MM.1S (cell line): ENCODE measurements around the gene FAH.

ENCODE experiments used
- DNase-seq: peaks from one replicate; pipeline ENCODE4 v3.0.0-alpha.2; 2015
- H2AFZ ChIP-seq: fragments of 300-600 bp; sonication (generic); 2 replicates; pipeline ENCODE4 v1.6.0; 2016; ENCODE audit warnings: antibody characterized with exemption, low read length
- H3F3A ChIP-seq: fragments of 300-600 bp; sonication (generic); 2 replicates; pipeline ENCODE4 v1.6.1; 2016; ENCODE audit warnings: mild to moderate bottlenecking, antibody characterized with exemption, low read length, moderate library complexity, mixed read lengths; ENCODE audit not compliant: insufficient read depth
- H3K27ac ChIP-seq: fragments of 300-600 bp; sonication (generic); 2 replicates; pipeline ENCODE4 v1.5.1; 2016; ENCODE audit warnings: mild to moderate bottlenecking, low read length
- H3K27me3 ChIP-seq: fragments of 300-600 bp; sonication (generic); replicated peaks from 2 replicates; pipeline ENCODE4 v1.6.0; 2016; ENCODE audit warnings: low read length; ENCODE audit not compliant: insufficient read depth
- H3K36me3 ChIP-seq: fragments of 300-600 bp; sonication (generic); replicated peaks from 2 replicates; pipeline ENCODE4 v1.6.1; 2016; ENCODE audit warnings: mild to moderate bottlenecking, low read length, mixed read lengths; ENCODE audit not compliant: insufficient read depth
- H3K4me1 ChIP-seq: fragments of 300-600 bp; sonication (generic); 2 replicates; pipeline ENCODE4 v1.6.1; 2016; ENCODE audit warnings: low read length, mixed read lengths
- H3K4me2 ChIP-seq: fragments of 300-600 bp; sonication (generic); 2 replicates; pipeline ENCODE4 v1.6.0; 2016; ENCODE audit warnings: low read depth, low read length
- H3K4me3 ChIP-seq: fragments of 300-600 bp; sonication (generic); 2 replicates; pipeline ENCODE4 v1.5.1; 2016; ENCODE audit warnings: low read length, mixed read lengths
- H3K79me2 ChIP-seq: fragments of 300-600 bp; sonication (generic); 2 replicates; pipeline ENCODE4 v1.6.1; 2016; ENCODE audit warnings: mixed run types, low read length, mixed read lengths
- H3K9ac ChIP-seq: fragments of 300-600 bp; sonication (generic); 2 replicates; pipeline ENCODE4 v1.6.1; 2016; ENCODE audit warnings: low read length, mixed read lengths
- H3K9me2 ChIP-seq: fragments of 300-600 bp; sonication (generic); replicated peaks from 2 replicates; pipeline ENCODE4 v1.6.1; 2016; ENCODE audit warnings: mild to moderate bottlenecking, low read length, mixed read lengths; ENCODE audit not compliant: insufficient read depth
- H3K9me3 ChIP-seq: fragments of 300-600 bp; sonication (generic); replicated peaks from 2 replicates; pipeline ENCODE4 v1.6.1; 2016; ENCODE audit warnings: mild to moderate bottlenecking, low read length, mixed read lengths; ENCODE audit not compliant: insufficient read depth
- H4K20me1 ChIP-seq: fragments of 300-600 bp; sonication (generic); 2 replicates; pipeline ENCODE4 v1.6.1; 2016; ENCODE audit warnings: mild to moderate bottlenecking, low read length, moderate library complexity, mixed read lengths; ENCODE audit not compliant: insufficient read depth
- EZH2 ChIP-seq: fragments of 300-600 bp; sonication (generic); optimal IDR thresholded peaks from 2 replicates; pipeline ENCODE3; 2017; ENCODE audit warnings: low read depth, mild to moderate bottlenecking, antibody characterized with exemption, low read length, mixed read lengths
- EZH2phosphoT487 ChIP-seq: fragments of 300-600 bp; sonication (generic); IDR thresholded peaks from 2 replicates; pipeline ENCODE4 v1.6.1; 2018; ENCODE audit warnings: antibody characterized with exemption, low read length
- TF ChIP-seq, protein P1 (sequence below): fragments of 300-600 bp; sonication (generic); IDR thresholded peaks from 2 replicates; pipeline ENCODE4 v1.5.1; 2016; ENCODE audit warnings: antibody characterized with exemption, low read length, mixed read lengths

FAH gene

DNA sequence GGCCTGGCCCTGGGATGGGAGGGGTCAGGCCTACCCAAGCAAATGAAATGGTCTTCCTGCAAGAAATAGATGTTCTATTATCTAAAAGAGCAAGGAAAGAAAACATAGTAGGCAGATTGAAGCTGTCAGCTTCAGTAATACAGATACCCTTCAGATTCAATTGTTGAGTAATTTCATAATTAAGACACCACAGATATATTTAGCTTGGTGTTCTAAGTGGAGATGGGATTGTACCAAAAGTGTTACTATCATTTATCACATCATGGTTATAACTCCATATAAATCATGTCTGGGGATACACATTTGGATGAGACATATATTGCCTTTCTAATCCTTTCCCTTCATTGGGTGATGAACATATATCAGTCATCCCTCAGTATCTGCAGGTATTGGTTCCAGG lies 41.9 kb upstream of the FAH start:
- no peak for DNase-seq
- Histone ChIP-seq H3K4me1 (no peaks in the 10 kb centered on the region), H3K9me2 (no peaks in the 10 kb centered on the region), H3K9ac (no peak overlapping the region), H3F3A (no peaks in the 10 kb centered on the region), H3K4me2 (no peak overlapping the region), H3K9me3 (no peaks in the 10 kb centered on the region), H3K36me3 (no peaks in the 10 kb centered on the region), H2AFZ (no peak overlapping the region), H4K20me1 (no peaks in the 10 kb centered on the region), H3K27me3 (no peaks in the 10 kb centered on the region), H3K27ac (no peak overlapping the region), H3K79me2 (peaks cover 50% of the 10 kb centered on the region), H3K4me3 (no peak overlapping the region)
- TF ChIP-seq, protein P1, sequence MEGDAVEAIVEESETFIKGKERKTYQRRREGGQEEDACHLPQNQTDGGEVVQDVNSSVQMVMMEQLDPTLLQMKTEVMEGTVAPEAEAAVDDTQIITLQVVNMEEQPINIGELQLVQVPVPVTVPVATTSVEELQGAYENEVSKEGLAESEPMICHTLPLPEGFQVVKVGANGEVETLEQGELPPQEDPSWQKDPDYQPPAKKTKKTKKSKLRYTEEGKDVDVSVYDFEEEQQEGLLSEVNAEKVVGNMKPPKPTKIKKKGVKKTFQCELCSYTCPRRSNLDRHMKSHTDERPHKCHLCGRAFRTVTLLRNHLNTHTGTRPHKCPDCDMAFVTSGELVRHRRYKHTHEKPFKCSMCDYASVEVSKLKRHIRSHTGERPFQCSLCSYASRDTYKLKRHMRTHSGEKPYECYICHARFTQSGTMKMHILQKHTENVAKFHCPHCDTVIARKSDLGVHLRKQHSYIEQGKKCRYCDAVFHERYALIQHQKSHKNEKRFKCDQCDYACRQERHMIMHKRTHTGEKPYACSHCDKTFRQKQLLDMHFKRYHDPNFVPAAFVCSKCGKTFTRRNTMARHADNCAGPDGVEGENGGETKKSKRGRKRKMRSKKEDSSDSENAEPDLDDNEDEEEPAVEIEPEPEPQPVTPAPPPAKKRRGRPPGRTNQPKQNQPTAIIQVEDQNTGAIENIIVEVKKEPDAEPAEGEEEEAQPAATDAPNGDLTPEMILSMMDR, result no peak
- TF ChIP-seq EZH2 (no peak), EZH2phosphoT487 (no peak)

DNA sequence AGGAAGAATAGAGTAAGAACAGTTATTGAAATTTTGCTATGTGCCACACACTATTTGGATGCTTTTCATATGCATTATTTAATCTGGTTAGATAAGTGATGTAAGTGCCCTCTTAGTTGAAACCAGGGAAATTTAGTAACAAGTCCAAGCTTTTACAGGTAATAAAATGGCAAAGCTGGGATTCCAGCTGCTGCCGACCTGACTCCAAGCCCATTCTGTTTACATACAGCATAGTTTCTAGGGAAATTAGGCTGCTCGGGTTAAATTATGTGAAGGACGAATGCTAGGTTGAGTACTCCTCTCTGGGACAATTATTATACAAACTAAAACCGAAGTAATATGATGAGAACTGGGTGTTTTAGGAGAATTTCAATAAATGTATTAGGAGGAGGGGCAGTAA lies 38.7 kb upstream of the FAH start:
- Histone ChIP-seq H3K79me2 (peaks cover 56% of the 10 kb centered on the region), H3K4me2 (no peak overlapping the region)
- no peak for TF ChIP-seq EZH2phosphoT487
- TF ChIP-seq, protein P1, result no peak
- TF ChIP-seq EZH2, result no peak

DNA sequence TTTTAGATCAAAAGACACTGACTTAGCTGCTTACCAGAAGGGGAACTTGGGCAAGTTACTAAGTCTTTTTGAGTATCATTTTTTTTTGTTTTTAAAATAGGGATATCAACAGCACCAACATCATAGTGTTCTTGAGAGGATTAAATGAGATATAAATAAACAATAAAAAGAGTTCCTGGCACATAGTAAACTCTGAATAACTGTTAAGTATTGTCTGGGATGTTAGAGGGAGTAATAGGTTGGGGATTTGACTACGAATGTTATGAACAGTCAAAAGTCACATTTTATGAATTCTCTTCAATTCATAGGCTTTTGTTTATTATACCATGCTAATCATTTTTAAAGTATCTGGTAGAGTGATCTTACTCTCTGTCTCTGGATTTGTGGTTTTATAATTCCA lies 37.8 kb upstream of the FAH start:
- no peaks in the 10 kb centered on the region for H3K4me1 ChIP-seq
- H3F3A ChIP-seq, result no peaks in the 10 kb centered on the region
- H3K27me3 ChIP-seq, result no peaks in the 10 kb centered on the region
- no peak overlapping the region for H2AFZ ChIP-seq
- H3K9me2 ChIP-seq, result no peaks in the 10 kb centered on the region
- H3K9me3 ChIP-seq, result no peaks in the 10 kb centered on the region
- TF ChIP-seq EZH2phosphoT487, result no peak
- TF ChIP-seq EZH2, result no peak
- TF ChIP-seq, protein P1, result no peak
- no peak for DNase-seq
- no peak overlapping the region for H3K27ac ChIP-seq
- H3K9ac ChIP-seq, result no peak overlapping the region
- H4K20me1 ChIP-seq, result no peaks in the 10 kb centered on the region
- H3K4me3 ChIP-seq, result no peak overlapping the region
- H3K4me2 ChIP-seq, result no peak overlapping the region
- H3K79me2 ChIP-seq, result peaks cover 56% of the 10 kb centered on the region
- no peaks in the 10 kb centered on the region for H3K36me3 ChIP-seq

More for the DNA sequence above, 38.7 kb upstream of the FAH start:
- DNase-seq, result no peak
- no peaks in the 10 kb centered on the region for H3K4me1 ChIP-seq
- H3K27me3 ChIP-seq, result no peaks in the 10 kb centered on the region
- H2AFZ ChIP-seq, result no peak overlapping the region
- H3K36me3 ChIP-seq, result no peaks in the 10 kb centered on the region
- H3K27ac ChIP-seq, result no peak overlapping the region
- no peaks in the 10 kb centered on the region for H4K20me1 ChIP-seq
- no peak overlapping the region for H3K9ac ChIP-seq
- no peak overlapping the region for H3K4me3 ChIP-seq
- no peaks in the 10 kb centered on the region for H3K9me3 ChIP-seq
- H3F3A ChIP-seq, result no peaks in the 10 kb centered on the region
- no peaks in the 10 kb centered on the region for H3K9me2 ChIP-seq
